GM19023 (cell line): Measurements from ENCODE around the gene SPG7.

Experiments used
- ATAC-seq: cut with Tn5 transposase; IDR thresholded peaks from one replicate; pipeline ENCODE4 v1.9.1; 2021; ENCODE audit warnings: mild to moderate bottlenecking, moderate library complexity; ENCODE audit not compliant: unreplicated experiment

The SPG7 gene

DNA sequence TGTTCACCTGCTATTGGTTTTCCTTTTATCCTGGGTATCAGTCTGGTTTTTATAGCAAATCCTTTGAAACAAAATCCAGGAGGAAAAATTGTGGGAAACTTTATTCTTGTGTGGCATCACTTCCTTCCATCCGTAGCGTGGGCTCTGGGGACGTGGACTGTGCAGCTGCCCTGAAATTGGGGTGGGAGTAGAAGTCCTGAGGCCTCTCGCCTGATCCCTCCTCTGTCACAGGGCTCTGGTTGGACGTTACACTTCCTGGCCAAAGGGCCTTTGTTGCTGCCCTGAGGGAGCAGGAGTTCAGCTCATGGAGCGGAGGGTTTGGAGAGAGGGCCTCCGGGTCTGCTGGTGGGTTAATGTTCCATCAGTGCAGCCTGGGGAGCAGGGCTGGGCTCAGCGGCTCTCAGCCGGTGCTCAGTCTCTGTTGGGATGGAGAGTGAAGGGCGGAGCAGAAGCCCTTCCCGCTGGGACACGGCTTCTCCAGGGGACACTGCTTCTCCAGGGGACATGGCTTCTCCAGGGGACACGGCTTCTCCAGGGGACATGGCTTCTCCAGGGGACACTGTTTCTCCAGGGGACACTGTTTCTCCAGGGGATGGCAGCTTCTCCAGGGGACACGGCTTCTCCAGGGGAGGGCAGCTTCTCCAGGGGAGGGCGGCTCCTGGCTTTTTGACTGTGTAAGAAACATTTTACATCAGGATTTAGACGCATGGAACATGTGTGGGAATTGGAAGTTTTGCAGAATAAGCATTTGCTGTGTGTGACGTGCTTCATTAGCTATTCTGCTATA lies 37.0 kb downstream of the SPG7 start:
- ATAC-seq, result no peak

DNA sequence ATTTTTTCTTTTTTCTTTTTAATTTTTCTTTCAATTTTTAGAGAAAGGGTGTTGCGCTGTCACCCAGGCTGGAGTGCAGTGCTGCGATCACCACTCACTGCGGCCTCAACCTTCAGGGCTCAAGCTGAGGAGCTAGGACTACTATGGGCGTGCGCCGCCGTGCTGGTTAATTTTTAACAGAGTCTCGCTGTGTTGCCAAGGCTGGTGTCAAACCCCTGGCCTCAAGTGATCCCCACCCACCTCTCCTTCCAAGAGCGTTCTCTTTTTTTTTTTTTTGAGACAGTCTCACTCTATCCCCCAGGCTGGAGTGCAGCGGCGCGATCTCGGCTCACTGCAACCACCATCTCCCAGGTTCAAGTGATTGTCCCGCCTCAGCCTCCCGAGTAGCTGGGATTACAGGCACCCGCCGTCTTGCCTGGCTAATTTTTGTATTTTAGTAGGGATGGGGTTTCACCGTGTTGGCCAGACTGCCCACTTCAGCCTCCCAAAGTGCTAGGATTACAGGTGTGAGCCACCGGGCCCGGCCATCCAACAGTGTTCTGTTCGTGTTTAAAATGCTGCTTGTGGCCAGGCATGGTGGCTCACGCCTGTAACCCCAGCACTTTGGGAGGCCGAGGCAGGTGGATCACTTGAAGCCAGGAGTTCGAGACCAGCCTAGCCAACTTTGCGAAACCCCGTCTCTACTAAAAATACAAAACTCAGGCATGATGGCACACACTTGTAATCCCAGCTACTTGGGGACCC lies 37.8 kb downstream of the SPG7 start:
- ATAC-seq, result no peak

DNA sequence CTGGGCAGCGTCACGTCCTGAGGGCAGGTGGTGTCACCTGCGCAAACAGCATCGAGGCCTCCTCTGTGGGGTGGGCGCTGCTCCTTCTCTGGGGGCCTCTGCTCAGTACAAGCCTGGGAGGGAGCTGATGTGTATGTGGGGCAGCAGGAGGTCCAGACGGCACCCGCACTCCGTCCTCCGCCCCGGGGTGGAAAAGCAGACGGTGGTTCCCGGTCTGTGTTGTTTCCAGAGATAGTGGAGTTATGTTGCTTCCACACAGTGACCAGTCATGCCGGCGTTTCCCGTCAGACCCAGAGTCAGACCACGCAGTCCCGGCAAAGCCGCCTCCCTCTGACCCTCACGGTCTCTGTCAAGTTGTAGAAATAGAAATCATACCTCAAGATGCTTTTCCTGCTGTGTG lies 38.6 kb downstream of the SPG7 start:
- ATAC-seq, result no peak

- ATAC-seq, result no peak
Measured at GRCh38 chr16:89547291-89547690, 39.1 kb downstream of the SPG7 start.

DNA sequence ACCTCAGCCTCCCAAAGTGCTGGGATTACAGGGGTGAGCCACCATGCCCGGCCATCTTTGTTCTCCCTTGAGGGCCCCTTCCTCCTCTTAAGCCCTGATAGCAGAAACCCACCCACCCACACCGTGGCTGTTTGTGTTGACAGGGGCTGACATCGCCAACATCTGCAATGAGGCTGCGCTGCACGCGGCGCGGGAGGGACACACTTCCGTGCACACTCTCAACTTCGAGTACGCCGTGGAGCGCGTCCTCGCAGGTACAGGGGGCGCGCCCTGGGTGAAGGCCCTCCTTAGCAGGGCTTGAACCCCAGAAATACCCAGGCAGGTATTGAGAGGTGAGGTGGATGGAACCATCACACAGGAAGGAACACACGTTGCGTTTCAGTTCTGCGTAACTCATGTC lies 39.7 kb downstream of the SPG7 start:
- ATAC-seq, result no peak

DNA sequence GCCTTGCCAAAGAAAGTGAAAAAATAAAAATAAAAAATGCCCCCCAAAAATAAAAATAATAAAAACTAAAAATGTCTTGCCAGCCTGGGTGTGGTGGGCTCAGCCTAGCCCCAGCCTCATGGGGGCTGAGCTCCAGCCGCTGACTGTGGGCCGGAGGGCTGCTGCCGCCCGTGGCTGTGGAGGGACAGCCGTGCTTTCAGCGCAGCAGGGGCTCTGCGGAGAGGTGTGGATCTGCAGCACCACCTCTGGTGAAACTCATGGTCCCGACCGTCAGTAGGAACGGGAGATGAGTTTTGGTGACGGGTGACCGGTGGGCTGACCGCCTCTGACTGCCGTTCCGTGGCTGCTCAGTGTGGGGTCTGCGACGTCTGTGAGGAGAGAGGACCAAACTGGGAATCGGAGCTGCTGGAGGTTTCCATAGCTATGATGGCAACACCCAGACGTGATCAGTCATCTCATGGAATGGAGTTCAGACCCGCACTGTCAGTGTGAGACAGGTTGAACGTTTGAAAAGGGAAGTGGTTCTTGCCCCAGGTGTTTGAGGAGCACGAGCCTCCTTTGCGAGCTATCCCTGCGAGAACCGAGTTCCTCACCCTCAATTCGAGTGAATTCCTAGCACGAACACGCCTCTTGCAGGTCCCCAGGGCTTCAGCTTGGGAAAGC lies 40.3 kb downstream of the SPG7 start:
- no peak for ATAC-seq

DNA sequence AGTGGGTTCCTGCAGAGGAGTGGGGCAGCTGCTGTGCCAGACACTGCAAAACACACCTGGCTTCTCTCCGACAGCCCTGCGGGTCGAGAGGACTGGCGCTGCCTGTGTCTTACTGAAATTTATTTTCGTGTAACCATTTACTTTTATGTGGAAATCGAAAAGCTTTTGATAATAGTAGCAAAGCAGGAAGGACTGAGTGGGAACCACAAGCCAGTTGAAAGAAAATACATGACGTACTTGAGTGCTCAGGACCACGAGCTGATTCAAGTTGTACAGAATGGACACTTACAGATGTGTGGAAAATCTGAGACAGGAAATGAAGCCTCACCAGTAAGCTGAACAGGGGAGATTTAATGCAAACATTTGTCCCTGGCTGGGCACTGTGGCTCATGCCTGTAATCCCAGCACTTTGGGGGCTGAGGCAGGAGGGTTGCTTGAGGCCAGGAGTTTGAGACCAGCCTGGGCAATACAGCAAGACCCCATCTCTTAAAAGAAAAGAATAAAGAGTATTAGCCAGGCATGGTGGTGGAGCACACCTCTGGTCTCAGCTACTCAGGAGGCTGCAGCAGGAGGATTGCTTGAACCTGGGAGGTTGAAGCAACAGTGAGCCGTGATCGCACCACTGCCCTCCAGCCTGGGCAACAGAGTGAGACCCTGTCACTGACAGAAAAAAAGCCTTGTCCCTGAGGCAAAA lies 41.0 kb downstream of the SPG7 start:
- no peak for ATAC-seq

DNA sequence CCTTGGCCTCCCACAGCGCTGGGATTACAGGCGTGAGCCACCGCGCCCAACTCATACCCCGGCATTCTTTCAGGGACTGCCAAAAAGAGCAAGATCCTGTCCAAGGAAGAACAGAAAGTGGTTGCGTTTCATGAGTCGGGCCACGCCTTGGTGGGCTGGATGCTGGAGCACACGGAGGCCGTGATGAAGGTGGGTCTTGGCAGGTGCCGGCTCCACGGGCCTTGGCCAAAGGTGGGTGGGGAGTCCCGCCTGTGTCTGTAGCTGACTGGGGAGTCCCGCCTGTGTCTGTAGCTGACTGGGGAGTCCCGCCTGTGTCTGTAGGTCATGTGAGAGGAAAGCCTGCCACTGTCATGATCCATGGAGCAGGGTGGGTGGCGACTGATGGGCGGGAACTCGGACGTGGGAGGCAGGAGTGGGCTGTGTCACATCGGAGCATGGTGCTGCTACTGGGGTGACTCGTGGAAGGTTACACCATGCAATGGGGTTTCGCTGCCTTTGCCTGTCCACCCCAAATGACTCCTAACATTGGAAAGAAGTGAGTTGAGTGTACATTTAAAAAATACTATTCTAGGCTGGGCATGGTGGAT lies 42.3 kb downstream of the SPG7 start:
- no peak for ATAC-seq

GRCh38 chr16:89552329-89552728 lies 44.1 kb downstream of the SPG7 start:
- no peak for ATAC-seq

DNA sequence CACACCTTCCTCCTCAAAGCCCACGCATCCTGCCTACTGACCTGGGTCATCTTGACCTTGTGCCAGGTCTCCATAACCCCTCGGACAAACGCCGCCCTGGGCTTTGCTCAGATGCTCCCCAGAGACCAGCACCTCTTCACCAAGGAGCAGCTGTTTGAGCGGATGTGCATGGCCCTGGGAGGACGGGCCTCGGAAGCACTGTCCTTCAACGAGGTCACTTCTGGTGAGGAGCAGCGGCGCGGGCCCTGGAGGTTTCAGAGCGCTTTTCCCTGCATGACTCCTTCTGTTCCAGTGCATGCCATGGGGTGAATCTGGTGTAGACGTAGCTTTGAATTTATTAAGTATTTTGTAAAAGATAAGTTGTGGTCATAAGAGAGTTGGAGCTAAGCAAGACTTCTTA lies 44.7 kb downstream of the SPG7 start:
- ATAC-seq, result no peak

- ATAC-seq, result no peak
Measured at GRCh38 chr16:89553733-89554132, 45.5 kb downstream of the SPG7 start.

DNA sequence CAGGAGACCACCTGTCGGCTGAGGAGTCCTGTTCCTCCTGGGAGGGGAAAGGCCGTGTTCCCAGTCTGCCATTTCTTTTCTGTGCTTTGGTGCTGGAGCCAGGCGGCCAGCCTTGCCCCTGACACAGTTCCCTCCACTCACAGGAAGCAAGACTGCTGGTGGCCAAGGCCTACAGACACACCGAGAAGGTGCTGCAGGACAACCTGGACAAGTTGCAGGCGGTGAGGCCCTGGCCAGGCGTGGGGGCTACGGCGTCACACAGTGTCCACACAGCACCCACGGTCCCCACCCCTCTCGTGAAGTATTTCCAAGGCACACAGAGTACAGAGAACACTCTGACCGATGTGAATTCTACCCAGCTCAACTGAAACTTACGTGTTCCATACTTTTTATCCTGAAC lies 46.1 kb downstream of the SPG7 start:
- ATAC-seq, result no peak

GRCh38 chr16:89555265-89555664 lies 47.1 kb downstream of the SPG7 start:
- no peak for ATAC-seq

GRCh38 chr16:89555780-89556179 lies 47.6 kb downstream of the SPG7 start:
- no peak for ATAC-seq

DNA sequence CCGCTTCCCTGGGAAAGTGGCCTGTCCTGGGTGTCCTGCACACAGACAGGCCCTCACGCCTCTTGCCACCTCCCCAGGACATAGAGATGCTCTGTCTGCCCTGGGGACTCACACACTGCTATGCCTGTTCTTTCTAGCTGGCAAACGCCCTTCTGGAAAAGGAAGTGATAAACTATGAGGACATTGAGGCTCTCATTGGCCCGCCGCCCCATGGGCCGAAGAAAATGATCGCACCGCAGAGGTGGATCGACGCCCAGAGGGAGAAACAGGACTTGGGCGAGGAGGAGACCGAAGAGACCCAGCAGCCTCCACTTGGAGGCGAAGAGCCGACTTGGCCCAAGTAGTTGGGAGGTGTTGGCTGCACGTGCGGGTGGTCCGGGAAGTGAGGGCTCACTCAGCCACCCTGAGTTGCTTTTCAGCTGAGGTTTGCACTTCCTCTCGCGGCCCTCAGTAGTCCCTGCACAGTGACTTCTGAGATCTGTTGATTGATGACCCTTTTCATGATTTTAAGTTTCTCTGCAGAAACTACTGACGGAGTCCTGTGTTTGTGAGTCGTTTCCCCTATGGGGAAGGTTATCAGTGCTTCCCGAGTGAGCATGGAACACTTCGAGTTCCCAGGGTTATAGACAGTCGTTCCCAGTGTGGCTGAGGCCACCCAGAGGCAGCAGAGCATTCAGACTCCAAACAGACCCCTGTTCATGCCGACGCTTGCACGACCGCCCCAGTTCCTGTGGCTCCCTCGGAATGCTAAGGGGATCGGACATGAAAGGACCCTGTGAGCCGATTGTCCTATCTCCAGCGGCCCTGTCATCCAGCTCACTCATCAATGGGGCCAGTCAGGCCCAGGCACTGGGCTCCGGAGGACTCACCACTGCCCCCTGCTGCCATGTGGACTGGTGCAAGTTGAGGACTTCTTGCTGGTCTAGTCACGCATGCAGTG lies 48.8 kb downstream of the SPG7 start:
- no peak for ATAC-seq

- no peak for ATAC-seq
Measured at GRCh38 chr16:89557690-89558490, 49.7 kb downstream of the SPG7 start.

DNA sequence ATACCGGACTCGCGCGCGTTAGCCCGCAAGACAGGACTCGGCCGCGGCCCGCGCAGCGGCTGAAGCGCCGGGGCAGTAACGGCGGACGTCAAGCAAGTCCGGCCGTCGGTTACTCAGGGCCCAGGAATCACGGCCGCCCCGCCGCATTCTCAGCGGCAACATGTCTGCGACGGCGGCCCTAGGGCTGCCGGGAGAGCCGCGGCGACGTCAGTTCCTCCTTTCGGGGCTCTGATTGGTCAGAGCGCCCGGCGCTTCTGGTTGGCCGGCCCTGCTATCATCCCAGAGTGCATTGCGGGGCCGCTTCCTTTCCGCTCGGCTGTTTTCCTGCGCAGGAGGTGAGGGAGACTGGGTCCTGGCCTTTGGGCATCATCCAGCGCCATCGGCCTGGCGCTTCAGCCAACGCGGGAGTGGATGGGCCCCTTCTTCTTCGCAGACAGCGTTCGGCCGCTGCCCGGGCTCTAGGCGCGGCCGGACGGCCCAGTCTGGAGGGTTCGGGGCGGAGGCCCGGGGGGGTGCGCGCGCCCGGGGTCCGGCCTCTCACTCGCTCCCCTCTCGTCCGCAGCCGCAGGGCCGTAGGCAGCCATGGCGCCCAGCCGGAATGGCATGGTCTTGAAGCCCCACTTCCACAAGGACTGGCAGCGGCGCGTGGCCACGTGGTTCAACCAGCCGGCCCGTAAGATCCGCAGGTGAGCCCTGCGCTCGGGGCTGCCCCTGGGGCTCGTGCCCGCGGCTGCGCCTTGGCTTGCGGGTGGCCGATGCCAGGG lies 52.4 kb downstream of the SPG7 start, which contains the start of gene RPL13:
Gene RPL13 (plus strand): TSS at position 305 of the 764 bp plus-strand sequence. CDS start 278 bp downstream, at position 583.
- ATAC-seq, result peak; percentile 87
